ENCODE measurements around the gene B4GALNT1.

Gene B4GALNT1

GRCh38 chr12:57576613-57577160, 56.3 kb downstream of the B4GALNT1 start:
- no peak overlapping the region for H3K4me3 ChIP-seq (ENCODE audit: low read depth, low read length)
- DNase-seq (ENCODE audit: low read depth) = no peak
